ENCODE measurements around the gene KLHL26. TPM values are rescaled to one million over a fixed set of nuclear protein-coding genes. Genes with fewer than 3 reads are reported as not detected.
A peak's percentile ranks its signal among the peaks of the same experiment; 100 is the strongest.

KLHL26 gene
- total RNA-seq, 1 donor from 2014 or later: 5.4 TPM

GRCh38 chr19:18637673-18638630, 1.1 kb downstream of the KLHL26 start:
- intact Hi-C loops (cut with DNase I): no loop called here
- no peak for DNase-seq (ENCODE audit: low spot score)

- no peak for DNase-seq (ENCODE audit: low spot score)
- intact Hi-C loops (cut with DNase I): no loop called here
Measured at GRCh38 chr19:18639706-18640243, 2.9 kb downstream of the KLHL26 start.

- intact Hi-C loops (cut with DNase I): no loop called here
- no peak for DNase-seq (ENCODE audit: low spot score)
Measured at GRCh38 chr19:18644196-18645034, 7.6 kb downstream of the KLHL26 start.

- intact Hi-C loops (cut with DNase I): no loop called here
- DNase-seq (ENCODE audit: low spot score): no peak
Measured at GRCh38 chr19:18645035-18645511, 8.2 kb downstream of the KLHL26 start.

GRCh38 chr19:18646535-18647370, 9.9 kb downstream of the KLHL26 start:
- DNase-seq (ENCODE audit: low spot score): no peak
- intact Hi-C loops (cut with DNase I): no loop called here

- no peak for DNase-seq (ENCODE audit: low spot score)
- intact Hi-C loops (cut with DNase I): no loop called here
Measured at GRCh38 chr19:18647371-18647767, 10.5 kb downstream of the KLHL26 start.

GRCh38 chr19:18647807-18648206, 11.0 kb downstream of the KLHL26 start:
- DNase-seq (ENCODE audit: low spot score): no peak

GRCh38 chr19:18648973-18649315, 12.1 kb downstream of the KLHL26 start:
- no peak for DNase-seq (ENCODE audit: low spot score)
- intact Hi-C loops (cut with DNase I): no loop called here

More at GRCh38 chr19:18647807-18648206, 11.0 kb downstream of the KLHL26 start:
- intact Hi-C loops (cut with DNase I): no loop called here

GRCh38 chr19:18649371-18650020, 12.7 kb downstream of the KLHL26 start:
- intact Hi-C loops (cut with DNase I): loop anchor here (10.0 kb wide), 1 partner anchor 185 kb away; no protein-coding TSS in a partner anchor

GRCh38 chr19:18650021-18650390, 13.2 kb downstream of the KLHL26 start:
- intact Hi-C loops (cut with DNase I): loop anchor here (10.0 kb wide), 1 partner anchor 185 kb away; no protein-coding TSS in a partner anchor
- no peak for DNase-seq (ENCODE audit: low spot score)

More at GRCh38 chr19:18649371-18650020, 12.7 kb downstream of the KLHL26 start:
- DNase-seq (ENCODE audit: low spot score): no peak

GRCh38 chr19:18650468-18651041, 13.7 kb downstream of the KLHL26 start:
- DNase-seq (ENCODE audit: low spot score): peak; percentile 87
- intact Hi-C loops (cut with DNase I): loop anchor here (10.0 kb wide), 1 partner anchor 186 kb away; no protein-coding TSS in a partner anchor

- intact Hi-C loops (cut with DNase I): loop anchor here (10.0 kb wide), 1 partner anchor 186 kb away; no protein-coding TSS in a partner anchor
- no peak for DNase-seq (ENCODE audit: low spot score)
Measured at GRCh38 chr19:18651300-18651699, 14.5 kb downstream of the KLHL26 start.

- DNase-seq (ENCODE audit: low spot score): no peak
- intact Hi-C loops (cut with DNase I): loop anchor here (10.0 kb wide), 1 partner anchor 187 kb away; no protein-coding TSS in a partner anchor
Measured at GRCh38 chr19:18651733-18652132, 14.9 kb downstream of the KLHL26 start.

GRCh38 chr19:18653853-18654252, 17.0 kb downstream of the KLHL26 start:
- intact Hi-C loops (cut with DNase I): loop anchor here (10.0 kb wide), 1 partner anchor 189 kb away; no protein-coding TSS in a partner anchor
- no peak for DNase-seq (ENCODE audit: low spot score)

GRCh38 chr19:18654469-18654868, 17.6 kb downstream of the KLHL26 start:
- intact Hi-C loops (cut with DNase I): loop anchor here (10.0 kb wide), 1 partner anchor 190 kb away; no protein-coding TSS in a partner anchor
- no peak for DNase-seq (ENCODE audit: low spot score)

GRCh38 chr19:18655173-18655844, 18.5 kb downstream of the KLHL26 start:
- no peak for DNase-seq (ENCODE audit: low spot score)
- intact Hi-C loops (cut with DNase I): loop anchor here (10.0 kb wide), 1 partner anchor 191 kb away; no protein-coding TSS in a partner anchor
